Measurements from ENCODE around the gene DLGAP3. TPM values are rescaled to one million over a fixed set of nuclear protein-coding genes. Genes with fewer than 3 reads are reported as not detected.
"Not testable (repeated sequence)": the region's sequence is repeated elsewhere in the genome, so short reads cannot be mapped to it uniquely, and the experiment has no call there.

Gene DLGAP3
- total RNA-seq, 4 donors from 2014 or later: 0.53 to 0.83 TPM; not detected in 2

- no peaks in the 10 kb centered on the region for H3K27me3 ChIP-seq
- no peaks in the 10 kb centered on the region for H3K36me3 ChIP-seq
- H3K9me3 ChIP-seq: no peaks in the 10 kb centered on the region
- no peak for DNase-seq
- TF ChIP-seq CTCF (IDR thresholded peaks at IDR 0.05): no peak
- no peak for TF ChIP-seq POLR2A (IDR thresholded peaks at IDR 0.05)
- H3K27ac ChIP-seq: no peak overlapping the region
- H3K4me3 ChIP-seq: no peak overlapping the region
- no peaks in the 10 kb centered on the region for H3K4me1 ChIP-seq
Measured at GRCh38 chr1:34965597-34965996, 36.1 kb upstream of the DLGAP3 start.

- Histone ChIP-seq H3K4me1 (no peaks in the 10 kb centered on the region), H3K27me3 (no peaks in the 10 kb centered on the region), H3K27ac (no peak overlapping the region), H3K36me3 (no peaks in the 10 kb centered on the region), H3K4me3 (no peak overlapping the region), H3K9me3 (no peaks in the 10 kb centered on the region)
- TF ChIP-seq POLR2A (IDR thresholded peaks at IDR 0.05) (no peak), CTCF (IDR thresholded peaks at IDR 0.05) (no peak)
- no peak for DNase-seq
Measured at GRCh38 chr1:34950428-34950827, 21.0 kb upstream of the DLGAP3 start.

- DNase-seq, H3K4me3 ChIP-seq, H3K36me3 ChIP-seq, H3K27ac ChIP-seq, H3K4me1 ChIP-seq, H3K9me3 ChIP-seq, H3K27me3 ChIP-seq: not testable (repeated sequence)
Measured at GRCh38 chr1:34948739-34949138, 19.3 kb upstream of the DLGAP3 start.

GRCh38 chr1:34947641-34948314 is 18.3 kb upstream of the DLGAP3 start:
- not testable (repeated sequence) for H3K36me3 ChIP-seq, H3K27me3 ChIP-seq, DNase-seq, H3K27ac ChIP-seq, H3K4me1 ChIP-seq, H3K4me3 ChIP-seq, H3K9me3 ChIP-seq

GRCh38 chr1:34946211-34946610 is 16.8 kb upstream of the DLGAP3 start:
- Histone ChIP-seq H3K27me3 (no peaks in the 10 kb centered on the region), H3K9me3 (no peaks in the 10 kb centered on the region), H3K36me3 (no peaks in the 10 kb centered on the region), H3K4me1 (no peaks in the 10 kb centered on the region), H3K27ac (no peak overlapping the region), H3K4me3 (no peak overlapping the region)
- TF ChIP-seq CTCF (IDR thresholded peaks at IDR 0.05): no peak
- no peak for TF ChIP-seq POLR2A (IDR thresholded peaks at IDR 0.05)
- DNase-seq: no peak

GRCh38 chr1:34941798-34942197 is 12.3 kb upstream of the DLGAP3 start:
- H3K4me3 ChIP-seq, H3K27me3 ChIP-seq, H3K27ac ChIP-seq, H3K4me1 ChIP-seq, H3K9me3 ChIP-seq, DNase-seq, H3K36me3 ChIP-seq: not testable (repeated sequence)

- Histone ChIP-seq H3K27me3 (peaks cover 0 to 45% of the 10 kb centered on the region in 2 donors), H3K4me1 (peaks cover 0 to 15% (median 4%) of the 10 kb centered on the region in 4 donors), H3K36me3 (no peaks in the 10 kb centered on the region), H3K27ac (no peak overlapping the region), H3K9me3 (no peaks in the 10 kb centered on the region), H3K4me3 (no peak overlapping the region)
- TF ChIP-seq CTCF (IDR thresholded peaks at IDR 0.05) (no peak), POLR2A (IDR thresholded peaks at IDR 0.05) (no peak)
- no peak for DNase-seq
Measured at GRCh38 chr1:34930702-34931071, 1.2 kb upstream of the DLGAP3 start.
